Left hindlimb (tissue), 1 donor: ENCODE results near the gene PLEKHG2.
"Not testable (repeated sequence)": the region's sequence is repeated elsewhere in the genome, so short reads cannot be mapped to it uniquely, and the experiment has no call there.

Experiments
- DNase-seq: peaks from one replicate; pipeline ENCODE4 v3.0.0-alpha.2; 2018

The PLEKHG2 gene

GRCh38 chr19:39446365-39447084 is 34.1 kb downstream of the PLEKHG2 start:
- DNase-seq: no peak

DNA sequence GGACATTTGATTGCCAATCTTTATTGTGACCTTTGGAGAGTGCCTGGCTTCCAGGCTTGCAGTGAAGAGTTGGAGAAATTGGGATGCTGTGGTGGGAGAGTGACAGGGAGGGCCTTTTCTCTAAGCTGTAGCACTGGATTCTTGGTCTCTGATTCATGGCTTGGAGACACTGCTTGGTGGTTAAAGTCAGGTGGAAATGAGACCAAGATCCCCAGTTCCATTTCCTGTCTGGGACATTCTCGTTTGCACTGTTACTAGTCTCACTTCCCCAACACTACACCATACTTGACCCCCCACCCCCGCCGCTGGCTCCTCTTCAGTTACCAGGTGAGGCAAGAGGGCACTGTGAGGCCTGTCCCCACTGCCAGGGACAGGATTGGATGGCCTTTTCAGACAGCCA is 35.8 kb downstream of the PLEKHG2 start:
- no peak for DNase-seq

DNA sequence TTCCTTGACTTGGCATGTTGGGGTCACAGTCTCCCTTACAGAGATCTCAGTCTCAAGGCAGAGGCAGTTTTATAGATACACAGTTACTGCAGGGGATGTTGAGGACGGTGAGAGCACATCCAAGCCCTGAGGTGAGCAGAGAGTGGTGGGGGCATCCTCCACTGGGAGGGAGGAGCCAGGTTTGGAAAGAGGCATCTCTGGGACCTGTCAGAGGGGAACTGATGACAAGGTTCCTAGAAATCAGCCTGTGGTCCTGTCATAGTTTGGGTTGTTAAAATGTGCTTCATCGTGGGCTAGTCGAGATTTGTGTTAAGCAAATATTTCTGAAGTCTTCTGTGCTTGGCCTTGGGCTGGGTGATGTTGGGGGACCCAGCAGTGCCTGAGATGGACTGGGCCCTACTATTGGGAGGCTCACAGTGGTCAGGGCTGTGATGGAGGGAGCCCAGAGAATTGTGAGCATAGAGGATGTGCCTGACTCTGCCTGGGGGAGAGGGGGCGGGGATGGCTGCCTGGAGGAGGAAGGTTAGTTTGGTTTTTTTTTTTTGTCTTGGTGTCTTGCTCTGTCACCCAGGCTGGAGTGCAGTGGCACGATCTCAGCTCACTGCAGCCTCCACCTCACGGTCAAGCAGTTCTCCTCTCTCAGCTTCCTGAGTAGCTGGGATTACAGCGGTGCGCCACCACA is 36.8 kb downstream of the PLEKHG2 start:
- no peak for DNase-seq

DNA sequence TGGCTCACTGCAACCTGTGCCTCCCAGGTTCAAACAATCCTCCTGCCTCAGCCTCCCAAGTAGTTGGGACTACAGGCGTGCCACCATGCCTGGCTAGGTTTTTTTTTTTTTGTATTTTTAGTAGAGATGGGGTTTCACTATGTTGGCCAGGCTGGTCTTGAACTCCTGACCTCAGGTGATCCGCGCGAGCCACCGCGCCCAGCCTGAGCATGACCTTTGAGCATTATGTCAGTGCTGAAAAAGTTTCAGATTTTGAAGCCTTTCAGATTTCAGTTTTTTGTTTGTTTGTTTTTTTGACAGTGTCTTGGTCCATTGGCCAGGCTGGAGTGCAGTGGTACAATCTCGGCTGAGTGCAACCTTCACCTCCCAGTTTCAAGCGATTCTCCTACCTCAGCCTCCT is 38.8 kb downstream of the PLEKHG2 start:
- DNase-seq: not testable (repeated sequence)

DNA sequence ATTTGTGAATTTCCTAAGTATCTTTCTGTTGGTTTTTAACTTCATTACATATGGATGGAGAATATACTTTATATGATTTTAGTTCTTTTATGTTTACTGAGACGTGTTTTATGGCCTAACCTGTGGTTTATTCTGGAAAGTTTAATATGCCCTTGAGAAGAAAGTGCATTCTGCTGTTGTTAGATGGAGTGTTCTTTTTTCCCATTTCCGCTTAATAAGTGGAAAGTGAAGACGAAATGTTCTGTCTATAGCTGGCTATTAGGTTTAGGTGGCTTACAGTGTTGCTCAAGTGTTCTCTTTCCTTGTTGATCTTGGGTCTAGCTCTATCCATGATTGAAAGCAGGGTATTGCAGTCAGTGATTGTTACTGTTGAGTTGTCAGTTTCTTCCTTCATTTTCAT is 50.9 kb downstream of the PLEKHG2 start:
- DNase-seq: no peak

- no peak for DNase-seq
These were observed 53.7 kb downstream of the PLEKHG2 start for GRCh38 chr19:39465956-39466747.

- no peak for DNase-seq
These were observed 55.5 kb downstream of the PLEKHG2 start for GRCh38 chr19:39467941-39468340.

- no peak for DNase-seq
These were observed 56.6 kb downstream of the PLEKHG2 start for GRCh38 chr19:39469036-39469435.

DNA sequence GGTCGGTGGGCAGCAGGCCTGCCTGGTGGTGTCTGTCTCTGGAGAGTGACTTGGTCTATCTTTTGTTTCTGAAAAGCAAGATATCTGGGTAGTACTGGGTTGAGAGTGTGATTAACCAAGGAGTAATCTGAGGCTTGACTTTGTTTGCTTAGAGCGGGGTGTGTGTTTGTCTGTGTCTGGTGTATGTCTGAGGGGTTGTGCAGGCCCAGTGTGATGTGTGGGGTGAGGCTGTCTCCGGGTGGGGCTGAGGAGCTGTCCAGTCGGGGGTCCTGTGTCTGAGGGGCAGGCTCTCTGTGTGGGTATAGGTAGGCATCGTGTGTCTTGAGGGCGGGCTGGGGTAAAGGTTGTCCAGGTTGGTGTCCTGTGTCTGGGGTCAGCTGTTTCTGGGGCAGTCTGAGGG is 57.1 kb downstream of the PLEKHG2 start:
- DNase-seq: no peak

DNA sequence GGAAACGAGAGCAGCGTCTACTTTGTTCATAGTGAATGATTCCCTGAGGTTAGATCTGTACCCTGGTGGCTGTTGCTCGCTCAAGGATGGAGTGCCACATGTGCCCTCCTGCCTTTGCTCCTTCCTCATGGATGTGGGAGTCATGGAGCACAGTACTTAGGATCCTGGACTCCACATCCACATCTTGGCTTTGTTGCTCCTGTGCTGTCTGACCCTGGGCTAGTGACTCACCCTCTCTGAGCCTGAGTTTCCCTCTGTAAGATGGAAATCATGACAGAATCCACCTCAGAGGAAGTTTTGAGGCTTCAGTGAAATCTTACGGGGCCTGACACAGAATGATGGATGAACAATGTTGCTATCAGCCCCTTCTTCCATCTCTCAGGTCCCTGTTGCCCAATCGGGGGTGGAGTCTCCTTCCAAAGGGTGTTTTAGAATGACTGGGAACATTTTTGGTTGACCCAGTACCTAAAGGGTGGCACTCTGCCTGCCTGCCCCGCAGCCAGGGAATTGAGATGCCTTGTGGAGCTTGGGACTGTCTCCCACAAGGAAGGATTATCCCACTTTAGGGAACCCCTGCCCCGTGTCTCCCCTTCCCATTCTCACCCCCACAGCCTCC is 58.4 kb downstream of the PLEKHG2 start:
- DNase-seq: no peak

DNA sequence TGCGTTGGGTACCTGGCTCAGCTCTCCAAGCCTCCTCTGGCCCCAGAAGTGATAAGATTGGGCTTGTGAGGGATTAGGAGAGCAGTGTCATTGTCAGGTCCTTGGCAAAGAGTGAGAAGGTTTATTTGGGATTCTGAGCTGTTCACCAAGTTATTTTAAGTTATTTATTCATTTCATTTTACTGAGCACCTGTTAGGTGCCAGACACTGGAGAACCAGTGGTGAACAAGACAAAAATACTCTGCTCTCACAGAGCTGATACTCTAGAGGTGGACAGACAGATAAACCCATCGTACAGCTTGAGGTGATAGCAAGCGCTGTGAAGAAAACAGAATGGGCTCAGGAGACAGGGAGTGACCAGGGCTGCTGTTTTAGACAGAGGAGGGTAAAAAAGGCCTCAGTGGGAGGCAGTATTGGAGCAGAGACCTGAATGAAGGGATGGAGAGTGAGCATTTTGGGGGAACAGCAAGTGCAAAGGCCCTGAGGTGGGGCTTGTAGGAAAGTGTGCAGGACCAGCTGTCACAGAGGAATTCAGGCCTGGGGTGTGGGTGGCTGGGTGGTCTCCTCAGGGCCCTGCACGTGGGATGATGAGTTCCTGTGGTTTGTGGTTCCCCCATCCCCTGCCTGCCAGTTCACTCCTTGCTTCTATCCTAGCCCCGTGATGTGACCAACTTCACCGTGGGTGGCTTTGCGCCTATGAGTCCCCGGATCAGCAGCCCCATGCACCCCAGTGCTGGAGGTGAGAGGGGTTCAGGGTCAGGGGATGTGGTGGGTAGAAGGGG is 59.5 kb downstream of the PLEKHG2 start:
- DNase-seq: no peak

DNA sequence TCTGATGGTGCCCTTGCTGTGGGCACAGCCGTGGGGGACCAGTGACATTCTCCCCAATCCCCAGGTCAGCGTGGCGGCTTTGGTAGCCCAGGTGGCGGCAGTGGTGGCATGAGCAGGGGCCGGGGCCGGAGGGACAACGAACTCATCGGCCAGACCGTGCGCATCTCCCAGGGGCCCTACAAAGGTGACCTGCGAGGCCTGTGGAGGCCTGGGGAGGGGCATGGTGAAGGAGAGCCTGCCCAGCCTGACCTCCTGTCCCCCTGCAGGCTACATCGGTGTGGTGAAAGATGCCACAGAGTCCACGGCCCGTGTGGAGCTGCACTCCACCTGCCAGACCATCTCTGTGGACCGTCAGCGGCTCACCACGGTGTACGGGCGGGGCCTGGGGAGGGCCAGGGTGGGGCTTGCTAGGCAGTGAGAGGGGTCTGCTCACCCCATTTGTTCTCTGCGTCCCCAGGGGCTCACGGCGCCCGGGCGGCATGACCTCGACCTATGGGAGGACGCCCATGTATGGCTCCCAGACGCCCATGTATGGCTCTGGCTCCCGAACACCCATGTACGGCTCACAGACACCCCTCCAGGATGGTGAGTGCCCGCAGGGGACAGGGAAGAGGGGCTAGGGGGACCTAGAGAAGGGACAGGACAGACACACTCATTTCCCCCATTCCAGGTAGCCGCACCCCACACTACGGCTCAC is 60.4 kb downstream of the PLEKHG2 start:
- DNase-seq: no peak

DNA sequence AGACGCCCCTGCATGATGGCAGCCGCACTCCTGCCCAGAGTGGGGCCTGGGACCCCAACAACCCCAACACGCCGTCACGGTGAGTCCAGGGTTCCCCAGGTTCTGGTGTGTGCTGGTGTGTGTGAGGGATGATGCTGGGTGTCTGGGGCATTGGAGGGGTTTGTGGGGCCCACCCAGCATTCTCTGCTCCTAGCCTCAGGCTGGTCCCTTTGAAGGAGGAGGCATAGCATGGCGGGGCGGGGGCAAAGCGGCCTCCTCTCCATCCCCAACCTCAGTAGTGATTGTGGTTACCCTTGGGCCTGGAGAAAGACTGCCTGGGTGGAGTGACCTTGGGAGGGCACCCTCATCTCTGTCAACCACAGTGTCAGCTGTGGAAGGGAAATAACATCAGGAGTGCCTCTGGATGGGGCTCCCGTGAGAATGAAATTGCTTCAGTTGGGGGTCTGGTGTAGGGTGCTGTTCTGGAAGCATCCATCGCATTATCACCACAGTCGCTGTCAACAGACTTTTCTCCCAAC is 61.0 kb downstream of the PLEKHG2 start:
- no peak for DNase-seq

- DNase-seq: peak; percentile 63
These were observed 61.7 kb downstream of the PLEKHG2 start for GRCh38 chr19:39474139-39474620.

DNA sequence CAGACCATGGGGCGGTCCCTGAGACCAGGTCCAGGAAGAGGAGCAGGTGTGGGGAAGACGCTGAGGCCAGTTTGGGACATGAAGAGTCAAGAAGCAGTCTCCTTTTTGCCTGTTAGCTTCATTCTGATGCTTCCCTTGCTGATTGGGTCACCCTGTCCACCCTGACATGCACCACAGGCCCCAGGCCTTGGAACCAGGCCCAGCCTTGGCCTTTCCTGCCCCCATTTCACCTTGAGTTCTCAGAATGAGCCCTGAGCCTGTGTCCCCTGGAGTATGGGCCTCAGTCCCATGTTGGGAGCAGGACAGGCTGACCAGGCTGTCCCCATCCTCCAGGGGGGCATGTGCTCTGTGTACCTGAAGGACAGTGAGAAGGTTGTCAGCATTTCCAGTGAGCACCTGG is 63.3 kb downstream of the PLEKHG2 start:
- no peak for DNase-seq
